DND-41 (cell line): ENCODE results near the gene CDCP1.

Source experiments
- ATAC-seq: fragments of 200-7000 bp; cut with Tn5 transposase; 3 replicates; pipeline ENCODE4 v1.9.1; 2021; ENCODE audit warnings: low read depth; ENCODE audit not compliant: insufficient read depth
- DNase-seq: peaks from one replicate; pipeline ENCODE4 v3.0.0-alpha.2; 2020
- H2AFZ ChIP-seq: 2 replicates; pipeline ENCODE4 v1.6.0; 2012; ENCODE audit warnings: low read depth, low read length
- H3K27ac ChIP-seq: 2 replicates; pipeline ENCODE4 v1.5.1; 2012; ENCODE audit warnings: low read length, inconsistent platforms
- H3K27me3 ChIP-seq: fragments of 200-600 bp; sonication (generic); 2 replicates; pipeline ENCODE4 v1.6.0; 2012; ENCODE audit warnings: low read length, mild to moderate bottlenecking, inconsistent platforms; ENCODE audit not compliant: insufficient read depth, poor library complexity
- H3K36me3 ChIP-seq: 2 replicates; pipeline ENCODE4 v1.5.1; 2012; ENCODE audit warnings: low read length, inconsistent platforms; ENCODE audit not compliant: insufficient read depth
- H3K4me1 ChIP-seq: 2 replicates; pipeline ENCODE4 v1.5.1; 2012; ENCODE audit warnings: mild to moderate bottlenecking, low read length; ENCODE audit not compliant: insufficient read depth
- H3K4me2 ChIP-seq: 2 replicates; pipeline ENCODE4 v1.6.0; 2012; ENCODE audit warnings: mild to moderate bottlenecking, moderate library complexity, low read length, inconsistent platforms; ENCODE audit not compliant: insufficient read depth
- H3K4me3 ChIP-seq, 2 experiments: fragments of 200-600 bp in 1 of 2; shearing (Covaris generic) in 1 of 2; 2 replicates each; pipeline ENCODE4 v1.5.1; 2012 to 2016; ENCODE audit warnings: inconsistent platforms in 2 of 2, low read length in 2 of 2, mild to moderate bottlenecking in 2 of 2, low read depth in 1 of 2, moderate library complexity in 1 of 2
- H3K79me2 ChIP-seq: 2 replicates; pipeline ENCODE4 v1.6.0; 2012; ENCODE audit warnings: low read length, inconsistent platforms; ENCODE audit not compliant: insufficient read depth
- H3K9ac ChIP-seq: 2 replicates; pipeline ENCODE4 v1.6.0; 2012; ENCODE audit warnings: low read depth, mild to moderate bottlenecking, inconsistent platforms, low read length, moderate library complexity
- H3K9me3 ChIP-seq: 2 replicates; pipeline ENCODE4 v1.5.1; 2012; ENCODE audit warnings: low read length, moderate library complexity, mild to moderate bottlenecking, inconsistent platforms; ENCODE audit not compliant: insufficient read depth, severe bottlenecking
- H4K20me1 ChIP-seq: 2 replicates; pipeline ENCODE4 v1.6.0; 2012; ENCODE audit warnings: low read length; ENCODE audit not compliant: insufficient read depth
- CTCF ChIP-seq: IDR thresholded peaks from 2 replicates; pipeline ENCODE4 v1.5.1; 2012; ENCODE audit warnings: borderline replicate concordance, low read length, moderate library complexity, mild to moderate bottlenecking; ENCODE audit not compliant: poor library complexity, severe bottlenecking; ENCODE audit errors: extremely low read depth
- EZH2 ChIP-seq: IDR thresholded peaks from 3 replicates; pipeline ENCODE4 v1.6.1; 2012; ENCODE audit warnings: borderline replicate concordance, low read depth, mild to moderate bottlenecking, moderate library complexity, low read length, inconsistent platforms; ENCODE audit not compliant: severe bottlenecking

CDCP1 gene

GRCh38 chr3:45139372-45140140, 6.6 kb downstream of the CDCP1 start:
- no peak for DNase-seq
- no peak for TF ChIP-seq EZH2
- no peak for TF ChIP-seq CTCF
- Histone ChIP-seq H3K79me2 (no peaks in the 10 kb centered on the region), H4K20me1 (no peaks in the 10 kb centered on the region), H3K27me3 (no peaks in the 10 kb centered on the region), H3K27ac (no peak overlapping the region), H2AFZ (no peak overlapping the region), H3K9ac (no peak overlapping the region), H3K4me2 (no peak overlapping the region), H3K4me1 (no peaks in the 10 kb centered on the region), H3K9me3 (no peaks in the 10 kb centered on the region), H3K36me3 (no peaks in the 10 kb centered on the region), H3K4me3 (no peak overlapping the region)
- ATAC-seq = no peak

GRCh38 chr3:45137656-45138181, 8.5 kb downstream of the CDCP1 start:
- no peaks in the 10 kb centered on the region for H3K36me3 ChIP-seq
- DNase-seq = no peak

GRCh38 chr3:45135959-45136358, 10.2 kb downstream of the CDCP1 start:
- H3K27ac ChIP-seq = no peak overlapping the region
- no peaks in the 10 kb centered on the region for H3K27me3 ChIP-seq
- no peak overlapping the region for H2AFZ ChIP-seq
- H3K4me1 ChIP-seq = no peaks in the 10 kb centered on the region
- no peaks in the 10 kb centered on the region for H3K9me3 ChIP-seq
- no peak for DNase-seq
- no peak for TF ChIP-seq EZH2
- TF ChIP-seq CTCF = no peak
- no peaks in the 10 kb centered on the region for H4K20me1 ChIP-seq
- no peak overlapping the region for H3K4me3 ChIP-seq
- H3K4me2 ChIP-seq = no peak overlapping the region
- ATAC-seq = no peak
- H3K79me2 ChIP-seq = no peaks in the 10 kb centered on the region
- no peak overlapping the region for H3K9ac ChIP-seq
- H3K36me3 ChIP-seq = no peaks in the 10 kb centered on the region

More at GRCh38 chr3:45137656-45138181, 8.5 kb downstream of the CDCP1 start:
- Histone ChIP-seq H3K9ac (no peak overlapping the region), H3K4me2 (no peak overlapping the region), H2AFZ (no peak overlapping the region), H3K4me1 (no peaks in the 10 kb centered on the region), H3K9me3 (no peaks in the 10 kb centered on the region), H3K27ac (no peak overlapping the region), H3K27me3 (no peaks in the 10 kb centered on the region), H4K20me1 (no peaks in the 10 kb centered on the region), H3K79me2 (no peaks in the 10 kb centered on the region), H3K4me3 (no peak overlapping the region)
- no peak for ATAC-seq
- TF ChIP-seq CTCF (no peak), EZH2 (no peak)
